ENCODE measurements around the gene FLYWCH2. TPM values are rescaled to one million over a fixed set of nuclear protein-coding genes. Genes with fewer than 3 reads are reported as not detected.

FLYWCH2 gene
- polyA plus RNA-seq, 2 of the 4 experiments (the other 2 are of a cell fraction), result 23.2 to 41.2 TPM

GRCh38 chr16:2838928-2839327 lies 44.1 kb upstream of the FLYWCH2 start:
- ATAC-seq (peak; percentile 76 to 91), FAIRE-seq (peak; percentile 51), DNase-seq (ENCODE audit: low read depth in 1 of 2, low spot score in 1 of 2) (peak; percentile 85 to 88)
- H3K9me3 ChIP-seq, result no peaks in the 10 kb centered on the region
- H3K4me1 ChIP-seq, result peaks cover 41% of the 10 kb centered on the region
- TF ChIP-seq FOSL2 (IDR thresholded peaks at IDR 0.05) (no peak), FOSL2 (CRISPR knock-in tag; IDR thresholded peaks at IDR 0.05) (no peak), MAX (IDR thresholded peaks at IDR 0.05) (peak; percentile 60), NFE2L2 (conservative IDR thresholded peaks at IDR 0.05; ENCODE audit: low read length) (no peak), HMGXB4 (CRISPR knock-in tag; IDR thresholded peaks at IDR 0.05; ENCODE audit: borderline replicate concordance) (no peak), EHMT2 (IDR thresholded peaks at IDR 0.05; ENCODE audit: low read depth) (no peak), MAZ (IDR thresholded peaks at IDR 0.05; ENCODE audit: borderline replicate concordance, low read depth, low read length) (no peak), HOXB5 (CRISPR knock-in tag; IDR thresholded peaks at IDR 0.05) (no peak), CBX2 (IDR thresholded peaks at IDR 0.05; ENCODE audit: borderline replicate concordance, low read depth) (no peak), RCOR1 (IDR thresholded peaks at IDR 0.05; ENCODE audit: low read depth, low read length) (no peak), BCL3 (IDR thresholded peaks at IDR 0.05) (no peak), CTCF (IDR thresholded peaks at IDR 0.05) (peak; percentile 86), RNF2 (IDR thresholded peaks at IDR 0.05; ENCODE audit: borderline replicate concordance, low read depth) (no peak), MAFK (IDR thresholded peaks at IDR 0.05; ENCODE audit: partially characterized antibody) (no peak), POLR2AphosphoS2 (conservative IDR thresholded peaks at IDR 0.05; ENCODE audit: low read length) (no peak), ZSCAN20 (CRISPR knock-in tag; IDR thresholded peaks at IDR 0.05) (no peak), ZNF302 (CRISPR knock-in tag; IDR thresholded peaks at IDR 0.05) (no peak), MYC (IDR thresholded peaks at IDR 0.05; ENCODE audit: borderline replicate concordance, low read length) (0 out of 2 replicates have a peak, but pooled peaks have one; percentile 25), RAD21 (conservative IDR thresholded peaks at IDR 0.05 in 1 of 2, IDR thresholded peaks at IDR 0.05 in 1 of 2) (peak; percentile 90 to 96), USF2 (IDR thresholded peaks at IDR 0.05) (no peak), CHD2 (IDR thresholded peaks at IDR 0.05; ENCODE audit: low read length, partially characterized antibody) (no peak), ATOH8 (CRISPR knock-in tag; IDR thresholded peaks at IDR 0.05; ENCODE audit: low read depth) (no peak), CBX8 (IDR thresholded peaks at IDR 0.05) (no peak), FOXS1 (CRISPR knock-in tag; IDR thresholded peaks at IDR 0.05) (no peak), SMC3 (IDR thresholded peaks at IDR 0.05) (peak; percentile 97)
- ChIA-PET POLR2A (interaction anchor here (1.0 to 3.2 kb wide), 5 partner anchors 20 to 157 kb away, joined by 3 to 52 read pairs (median 6); partner anchors contain the start of genes FLYWCH2 and KCTD5), CTCF (interaction anchor here (0.6 to 3.8 kb wide), 42 partner anchors 10 to 494 kb away, joined by 3 to 295 read pairs (median 6); partner anchors contain the start of genes ELOB, FLYWCH1, FLYWCH2 and PRSS22)
- peak overlapping the region; percentile 60 to 90 for H3K27ac ChIP-seq
- 33% methylated on average over 2 of the region's 12 CpGs for WGBS (ENCODE audit: missing lambda C conversion rate)
- H3K4me2 ChIP-seq, result peak overlapping the region; percentile 17; the same call in 1 of the 3 replicates
- H3K4me3 ChIP-seq, result no peak overlapping the region

Measured in A549 (cell line).